HepG2 (cell line): ENCODE results near the gene AFAP1. TPM values are rescaled to one million over a fixed set of nuclear protein-coding genes. Genes with fewer than 3 reads are reported as not detected.

Experiments used
- ATAC-seq: fragments of 200-7000 bp; cut with Tn5 transposase; 3 replicates; pipeline ENCODE4 v1.9.1; 2020; ENCODE audit warnings: mild to moderate bottlenecking, moderate library complexity
- BruUV-seq: library from RNA; stranded (reverse); fragments of 400-500 nt; replicated peaks from 2 replicates; lab custom pipeline; 2021; lab: Mats Ljungman, UMichigan
- CTCF ChIA-PET: fragments of 300-600 bp; formaldehyde crosslinking; extraction: SDS; loops from one replicate; lab custom pipeline; 2021; ENCODE audit warnings: low total read pairs, inconsistent platforms, low intra/inter-chr PET ratio; lab: Yijun Ruan, JAX
- POLR2A ChIA-PET: fragments of 350-600 bp; sonication (Branson Sonifier 250); formaldehyde crosslinking; loops from one replicate; lab custom pipeline; 2020; ENCODE audit warnings: antibody characterized with exemption, inconsistent platforms; lab: Yijun Ruan, JAX
- DNase-seq: peaks from one replicate; pipeline ENCODE4 v3.0.0-alpha.2; 2015; ENCODE audit warnings: low spot score
- FAIRE-seq: peaks from 3 replicates; lab custom pipeline; 2011; peaks lifted over from hg19 to GRCh38; lab: Jason Lieb, UNC
- H2AFZ ChIP-seq: one replicate; pipeline ENCODE4 v1.6.1; 2011; ENCODE audit warnings: low read length, inconsistent platforms
- H3K27ac ChIP-seq: fragments of 300-600 bp; 3 replicates; pipeline ENCODE4 v1.8.0; 2011; ENCODE audit warnings: mixed run types, mild to moderate bottlenecking, mixed read lengths, low read length, inconsistent platforms; ENCODE audit not compliant: insufficient read depth; ENCODE audit errors: extremely low read length
- H3K27me3 ChIP-seq, 2 experiments: fragments of 200-600 bp in 1 of 2; 2 replicates in 1 of 2; 3 replicates in 1 of 2; pipeline versions ENCODE4 v1.6.0 to v1.8.0; 2011; ENCODE audit warnings: low read length in 2 of 2, mild to moderate bottlenecking in 2 of 2, moderate library complexity in 2 of 2, inconsistent platforms in 1 of 2; ENCODE audit not compliant: insufficient read depth in 2 of 2, control insufficient read depth in 1 of 2
- H3K36me3 ChIP-seq, 2 experiments: fragments of 200-600 bp in 1 of 2; replicated peaks in 1 of 2; 2 replicates in 1 of 2; 3 replicates in 1 of 2; pipeline versions ENCODE4 v1.5.1 to v1.8.0; 2011; ENCODE audit warnings: low read length in 2 of 2, inconsistent platforms in 1 of 2; ENCODE audit not compliant: insufficient read depth in 2 of 2, control insufficient read depth in 1 of 2
- H3K4me1 ChIP-seq: 2 replicates; pipeline ENCODE4 v1.5.1; 2012; ENCODE audit warnings: low read length, inconsistent platforms; ENCODE audit not compliant: insufficient read depth
- H3K4me2 ChIP-seq: 2 replicates; pipeline ENCODE4 v1.6.0; 2011; ENCODE audit warnings: low read depth, low read length, inconsistent platforms
- H3K4me3 ChIP-seq, 3 experiments: fragments of 200-600 bp in 1 of 3; sonication (generic), shearing (Covaris generic) in 1 of 3; replicated peaks in 1 of 3; 2 replicates each; pipeline ENCODE4 v1.5.1; 2011 to 2016; ENCODE audit warnings: low read length in 3 of 3, inconsistent platforms in 2 of 3, low read depth in 2 of 3, mild to moderate bottlenecking in 2 of 3, control low read depth in 1 of 3, mixed read lengths in 1 of 3; ENCODE audit not compliant: insufficient read depth in 1 of 3
- H3K79me2 ChIP-seq: one replicate; pipeline ENCODE4 v1.6.1; 2011; ENCODE audit warnings: low read length, inconsistent platforms; ENCODE audit not compliant: insufficient read depth
- H3K9ac ChIP-seq: 2 replicates; pipeline ENCODE4 v1.6.0; 2011; ENCODE audit warnings: mild to moderate bottlenecking, low read depth, low read length, inconsistent platforms; ENCODE audit not compliant: insufficient read depth
- H3K9me3 ChIP-seq: 2 replicates; pipeline ENCODE4 v1.5.1; 2012; ENCODE audit warnings: mild to moderate bottlenecking, low read length
- H4K20me1 ChIP-seq: 2 replicates; pipeline ENCODE4 v1.6.0; 2011; ENCODE audit warnings: inconsistent platforms, mild to moderate bottlenecking, low read length, moderate library complexity; ENCODE audit not compliant: insufficient read depth
- DNMT1 ChIP-seq: sonication (generic); formaldehyde crosslinking; IDR thresholded peaks from 2 replicates; pipeline ENCODE4 v1.5.1; 2020; ENCODE audit warnings: mild to moderate bottlenecking, missing genetic modification reagents
- HCFC1 ChIP-seq: fragments of 150-350 bp; IDR thresholded peaks from 2 replicates; pipeline ENCODE4 v1.6.1; 2014; ENCODE audit warnings: low read depth, low read length
- KMT2B ChIP-seq: IDR thresholded peaks from 2 replicates; pipeline ENCODE4 v1.6.1; 2016; ENCODE audit warnings: missing genetic modification reagents, missing compliant biosample characterization
- MXD4 ChIP-seq: IDR thresholded peaks from 2 replicates; pipeline ENCODE4 v1.6.1; 2016; ENCODE audit warnings: mild to moderate bottlenecking, missing biosample characterization, missing genetic modification reagents
- PLSCR1 ChIP-seq: sonication (generic); formaldehyde crosslinking; IDR thresholded peaks from 2 replicates; pipeline ENCODE4 v1.5.0; 2020; ENCODE audit warnings: missing genetic modification reagents, mild to moderate bottlenecking, borderline replicate concordance
- SKIL ChIP-seq: sonication (generic); formaldehyde crosslinking; IDR thresholded peaks from 2 replicates; pipeline ENCODE4 v1.8.0; 2022; ENCODE audit warnings: missing genetic modification reagents, mild to moderate bottlenecking, moderate library complexity, borderline replicate concordance
- TCF12 ChIP-seq, 2 experiments: fragments of 450-650 bp in 1 of 2; sonication (generic) in 1 of 2; formaldehyde crosslinking in 1 of 2; IDR thresholded peaks; 2 replicates each; pipeline versions ENCODE4 v1.6.1 to v1.8.0; 2017 to 2022; ENCODE audit warnings: antibody characterized with exemption in 1 of 2, mild to moderate bottlenecking in 1 of 2, missing genetic modification reagents in 1 of 2, moderate library complexity in 1 of 2
- ZNF329 ChIP-seq: sonication (generic); formaldehyde crosslinking; IDR thresholded peaks from 2 replicates; pipeline ENCODE4 v1.9.0; 2021; ENCODE audit warnings: low read depth, mild to moderate bottlenecking, missing genetic modification reagents
- ZNF354B ChIP-seq: sonication (generic); formaldehyde crosslinking; IDR thresholded peaks from 2 replicates; pipeline ENCODE4 v1.8.0; 2022; ENCODE audit warnings: mild to moderate bottlenecking, missing genetic modification reagents
- ZNF558 ChIP-seq: sonication (generic); formaldehyde crosslinking; IDR thresholded peaks from 2 replicates; pipeline ENCODE4 v1.9.0; 2022; ENCODE audit warnings: mild to moderate bottlenecking, missing genetic modification reagents, borderline replicate concordance
- ZNF670 ChIP-seq: sonication (generic); formaldehyde crosslinking; IDR thresholded peaks from 2 replicates; pipeline ENCODE4 v1.8.0; 2022; ENCODE audit warnings: mild to moderate bottlenecking, missing genetic modification reagents, borderline replicate concordance
- ZNF746 ChIP-seq: sonication (generic); formaldehyde crosslinking; IDR thresholded peaks from 2 replicates; pipeline ENCODE4 v1.8.0; 2022; ENCODE audit warnings: mild to moderate bottlenecking, missing genetic modification reagents
- ZSCAN12 ChIP-seq: sonication (generic); formaldehyde crosslinking; IDR thresholded peaks from 2 replicates; pipeline ENCODE4 v1.9.0; 2021; ENCODE audit warnings: mild to moderate bottlenecking, missing genetic modification reagents
- WGBS: methylation state at CpG from one replicate; pipeline ENCODE4 v1.1.6; 2017; ENCODE audit warnings: low lambda C conversion rate; 5-methylcytosine and 5-hydroxymethylcytosine counted together
- in situ Hi-C: cut with HindIII; loops from 2 replicates; pipeline ENCODE4 v1.10.0; 2017; ENCODE audit warnings: low pct_unique_long_range_greater_than_20kb; ENCODE audit not compliant: extremely low pct_ligation_motif_present
- intact Hi-C: fragments of 100-400 bp; cut with micrococcal nuclease; formaldehyde crosslinking; loops from one replicate; pipeline ENCODE4 v1.10.0; 2022; ENCODE audit not compliant: unreplicated experiment
- polyA plus RNA-seq, 8 experiments: library from polyadenylated mRNA; depleted of rRNA in 3 of 8; stranded (reverse) in 7 of 8; unstranded in 1 of 8; fragments of >200 nt; fragmentation: Illumina TruSeq in 4 of 8; extraction: Trizol in 4 of 8; gene quantifications; 2 replicates each; pipeline versions ENCODE4 v1.2.1 to v1.2.3, GENCODE V29; 2011 to 2016; ENCODE audit warnings: low read depth in 4 of 8, missing spikeins in 1 of 8, mixed read lengths in 1 of 8; ENCODE audit not compliant: insufficient read depth in 1 of 8
- total RNA-seq, 5 experiments: library from RNA; depleted of rRNA; stranded (reverse); fragments of >200 nt; fragmentation: Illumina TruSeq; extraction: Trizol; gene quantifications; 2 replicates each; pipeline ENCODE4 v1.2.3, GENCODE V29; 2016; ENCODE audit warnings: low read depth in 1 of 5

AFAP1 gene
- total and polyA plus RNA-seq, 2 of the 13 experiments (the other 11 are each of a cell fraction or from before 2014, with no cell fraction given): 2.5 TPM

- H3K4me2 ChIP-seq: no peak overlapping the region
- no peaks in the 10 kb centered on the region for H3K27me3 ChIP-seq
- no peaks in the 10 kb centered on the region for H3K36me3 ChIP-seq
- no peak overlapping the region for H3K27ac ChIP-seq
- CTCF ChIA-PET: no interaction called here
- H3K9ac ChIP-seq: no peak overlapping the region
- no TSS peak for BruUV-seq
- no peaks in the 10 kb centered on the region for H3K9me3 ChIP-seq
- DNase-seq (no peak), ATAC-seq (no peak), FAIRE-seq (no peak)
- peaks cover 31% of the 10 kb centered on the region for H3K4me1 ChIP-seq
- no peaks in the 10 kb centered on the region for H4K20me1 ChIP-seq
- H3K4me3 ChIP-seq: no peak overlapping the region
- intact Hi-C loops: loop anchor here (10.0 kb wide), 1 partner anchor 106 kb away; no protein-coding TSS in a partner anchor
- peaks cover 5% of the 10 kb centered on the region for H3K79me2 ChIP-seq
- TF ChIP-seq ZNF354B (CRISPR knock-in tag) (no peak), TCF12 (IDR thresholded peaks at IDR 0.05) (no peak), TCF12 (CRISPR knock-in tag; IDR thresholded peaks at IDR 0.05) (no peak), SKIL (CRISPR knock-in tag) (no peak), ZSCAN12 (CRISPR knock-in tag) (no peak), DNMT1 (CRISPR knock-in tag) (no peak), KMT2B (CRISPR knock-in tag) (no peak), MXD4 (CRISPR knock-in tag) (no peak), ZNF329 (CRISPR knock-in tag) (no peak), PLSCR1 (no peak), HCFC1 (no peak), ZNF558 (CRISPR knock-in tag) (no peak), ZNF670 (no peak), ZNF746 (CRISPR knock-in tag) (no peak)
- 90% methylated on average over 6 of the region's 6 CpGs for whole genome bisulfite sequencing
- POLR2A ChIA-PET: no interaction called here
- no peak overlapping the region for H2AFZ ChIP-seq
- in situ Hi-C loops: no loop called here
These were observed 60.5 kb downstream of the AFAP1 start for GRCh38 chr4:7879127-7879526.
